OCI-LY7 (cell line): ENCODE data around the gene KCNA1. TPM values are rescaled to one million over a fixed set of nuclear protein-coding genes. Genes with fewer than 3 reads are reported as not detected.

Experiments
- BruUV-seq: library from RNA; stranded (reverse); fragments of 400-500 nt; replicated peaks from 2 replicates; lab custom pipeline; 2021; lab: Mats Ljungman, UMichigan
- CTCF ChIA-PET: fragments of 300-600 bp; sonication (Branson Sonifier 250); formaldehyde crosslinking; loops from one replicate; lab custom pipeline; 2022; ENCODE audit warnings: antibody characterized with exemption; ENCODE audit not compliant: unreplicated experiment; lab: Charles Lee
- POLR2A ChIA-PET: fragments of 300-600 bp; sonication (Branson Sonifier 250); formaldehyde crosslinking; loops from one replicate; lab custom pipeline; 2022; ENCODE audit warnings: antibody characterized with exemption; lab: Charles Lee
- DNase-seq: peaks from one replicate; pipeline ENCODE4 v3.0.0-alpha.2; 2015; ENCODE audit warnings: low spot score
- H2AFZ ChIP-seq: fragments of 200-600 bp; sonication (generic), shearing (Covaris generic); 2 replicates; pipeline ENCODE4 v1.6.1; 2014; ENCODE audit warnings: mild to moderate bottlenecking, antibody characterized with exemption, low read length, moderate library complexity
- H3K27ac ChIP-seq: fragments of 200-600 bp; sonication (generic); 2 replicates; pipeline ENCODE4 v1.5.1; 2014; ENCODE audit warnings: mixed run types, low read depth, mild to moderate bottlenecking, moderate library complexity, low read length, inconsistent platforms; ENCODE audit not compliant: poor library complexity, severe bottlenecking
- H3K36me3 ChIP-seq: fragments of 200-600 bp; sonication (generic); 2 replicates; pipeline ENCODE4 v1.6.1; 2014; ENCODE audit warnings: mild to moderate bottlenecking, antibody characterized with exemption, low read length, moderate library complexity, mixed read lengths; ENCODE audit not compliant: insufficient read depth
- H3K4me1 ChIP-seq: fragments of 200-600 bp; sonication (generic); 2 replicates; pipeline ENCODE4 v1.5.1; 2014; ENCODE audit warnings: mild to moderate bottlenecking, low read length; ENCODE audit not compliant: insufficient read depth, poor library complexity, severe bottlenecking
- H3K4me2 ChIP-seq: fragments of 200-600 bp; sonication (generic); 2 replicates; pipeline ENCODE4 v1.6.1; 2014; ENCODE audit warnings: mild to moderate bottlenecking, low read length
- H3K4me3 ChIP-seq: fragments of 200-600 bp; sonication (generic); 2 replicates; pipeline ENCODE4 v1.5.1; 2014; ENCODE audit warnings: mild to moderate bottlenecking, low read depth, low read length; ENCODE audit not compliant: poor library complexity, severe bottlenecking
- H3K79me2 ChIP-seq: fragments of 200-600 bp; sonication (generic); 2 replicates; pipeline ENCODE4 v1.6.1; 2016; ENCODE audit warnings: low read depth, mild to moderate bottlenecking, low read length, moderate library complexity, mixed read lengths; ENCODE audit not compliant: insufficient read depth
- H3K9me2 ChIP-seq: fragments of 200-600 bp; sonication (generic); 2 replicates; pipeline ENCODE4 v1.6.1; 2016; ENCODE audit warnings: mild to moderate bottlenecking, low read length, mixed read lengths; ENCODE audit not compliant: insufficient read depth
- H3K9me3 ChIP-seq: fragments of 200-600 bp; sonication (generic); 2 replicates; pipeline ENCODE4 v1.6.1; 2014; ENCODE audit warnings: mild to moderate bottlenecking, mixed run types, low read length, mixed read lengths
- H4K20me1 ChIP-seq: fragments of 200-600 bp; sonication (generic); 2 replicates; pipeline ENCODE4 v1.6.1; 2014; ENCODE audit warnings: mild to moderate bottlenecking, antibody characterized with exemption, low read length, moderate library complexity, mixed read lengths; ENCODE audit not compliant: insufficient read depth
- CTCF ChIP-seq: fragments of 200-600 bp; sonication (generic); conservative IDR thresholded peaks from 2 replicates; pipeline ENCODE4 v1.5.1; 2014; ENCODE audit warnings: mild to moderate bottlenecking, antibody characterized with exemption, low read length, moderate library complexity, mixed read lengths
- EZH2phosphoT487 ChIP-seq: fragments of 200-600 bp; sonication (generic); IDR thresholded peaks from 2 replicates; pipeline ENCODE4 v1.6.1; 2018; ENCODE audit warnings: low read depth, borderline replicate concordance, mild to moderate bottlenecking, mixed run types, antibody characterized with exemption, low read length, moderate library complexity, mixed read lengths
- intact Hi-C: fragments of 100-400 bp; cut with micrococcal nuclease; formaldehyde crosslinking; loops from one replicate; pipeline ENCODE4 v1.10.0; 2022; ENCODE audit not compliant: unreplicated experiment
- total RNA-seq, 2 experiments: library from RNA; depleted of rRNA in 1 of 2; stranded (reverse); fragments of >200 nt in 1 of 2; shearing (Covaris generic) in 1 of 2; gene quantifications; 2 replicates each; pipeline ENCODE4 v1.2.3, GENCODE V29; 2014 to 2022

The KCNA1 gene
- total RNA-seq, 2 experiments from 2014 or later: not detected

GRCh38 chr12:4910502-4911315 lies 1.0 kb downstream of the KCNA1 start:
- DNase-seq: no peak
- intact Hi-C loops: no loop called here
- H4K20me1 ChIP-seq: no peaks in the 10 kb centered on the region
- no peak for TF ChIP-seq EZH2phosphoT487
- TF ChIP-seq CTCF: no peak
- H3K4me2 ChIP-seq: no peak overlapping the region
- H3K9me3 ChIP-seq: no peaks in the 10 kb centered on the region
- no peak overlapping the region for H2AFZ ChIP-seq
- H3K79me2 ChIP-seq: no peaks in the 10 kb centered on the region
- no peaks in the 10 kb centered on the region for H3K36me3 ChIP-seq
- no peaks in the 10 kb centered on the region for H3K4me1 ChIP-seq
- H3K27ac ChIP-seq: no peak overlapping the region
- CTCF ChIA-PET: no interaction called here
- no peaks in the 10 kb centered on the region for H3K9me2 ChIP-seq
- no TSS peak for BruUV-seq
- H3K4me3 ChIP-seq: no peak overlapping the region
- POLR2A ChIA-PET: no interaction called here

- H3K4me3 ChIP-seq: no peak overlapping the region
Observed at GRCh38 chr12:4911316-4911994, 1.8 kb downstream of the KCNA1 start.

More at GRCh38 chr12:4911316-4911994, 1.8 kb downstream of the KCNA1 start:
- DNase-seq: no peak
- H3K79me2 ChIP-seq: no peaks in the 10 kb centered on the region
- H3K4me2 ChIP-seq: no peak overlapping the region
- no peaks in the 10 kb centered on the region for H4K20me1 ChIP-seq
- H3K9me3 ChIP-seq: no peaks in the 10 kb centered on the region
- no peak for TF ChIP-seq CTCF
- TF ChIP-seq EZH2phosphoT487: no peak
- no peak overlapping the region for H3K27ac ChIP-seq
- BruUV-seq: no TSS peak
- intact Hi-C loops: no loop called here
- no peaks in the 10 kb centered on the region for H3K9me2 ChIP-seq
- no peaks in the 10 kb centered on the region for H3K36me3 ChIP-seq
- POLR2A ChIA-PET: no interaction called here
- CTCF ChIA-PET: interaction anchor here (0.7 kb wide), 1 partner anchor 1167 kb away, joined by 3 read pairs; no protein-coding TSS in a partner anchor
- no peak overlapping the region for H2AFZ ChIP-seq
- no peaks in the 10 kb centered on the region for H3K4me1 ChIP-seq
